Measurements from ENCODE around the gene ATG10. TPM values are rescaled to one million over a fixed set of nuclear protein-coding genes. Genes with fewer than 3 reads are reported as not detected.

Gene ATG10
- total and polyA plus RNA-seq, 2 donors (not counting 1 experiment from before 2014, with no cell fraction given): 1.6 to 11.6 TPM

DNA sequence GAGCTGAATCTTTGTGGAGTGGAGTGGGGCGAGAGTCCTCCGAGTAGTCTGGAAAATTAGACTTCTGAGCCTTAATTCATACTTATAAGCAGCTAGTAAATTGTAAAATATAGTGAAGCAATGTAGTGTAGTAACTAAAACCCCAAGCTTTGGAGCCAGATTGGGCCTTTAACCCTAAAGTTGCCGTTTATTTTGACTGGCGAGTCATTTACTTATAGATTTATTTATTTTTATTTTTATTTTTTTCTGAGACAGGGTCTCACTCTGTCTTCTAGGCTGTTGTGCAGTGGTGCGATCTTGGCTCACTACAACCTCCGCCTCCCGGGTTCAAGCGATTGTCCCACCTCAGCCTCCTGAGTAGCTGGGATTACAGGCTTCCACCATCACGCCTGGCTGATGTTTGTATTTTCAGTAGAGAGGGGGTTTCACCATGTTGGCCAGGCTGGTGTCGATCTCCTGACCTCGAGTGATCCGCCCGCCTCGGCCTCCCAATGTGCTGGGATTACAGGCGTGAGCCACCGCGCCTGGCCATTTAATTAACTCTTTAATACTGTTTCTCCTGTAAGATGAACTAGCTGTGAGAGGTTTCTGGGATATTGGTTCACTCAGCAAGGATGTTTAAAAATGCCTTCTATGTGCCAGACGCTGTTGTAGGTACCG lies 307.0 kb downstream of the ATG10 start:
- H3K4me1 ChIP-seq (ENCODE audit: control insufficient read depth in 2 of 2, insufficient read depth in 2 of 2, low read length in 2 of 2): peaks cover 22% of the 10 kb centered on the region in 2 donors
- peak overlapping the region; percentile 94 for H3K27ac Mint-ChIP-seq
- ATAC-seq (ENCODE audit: low read depth) (no peak), DNase-seq (no peak)
- peaks cover 6% of the 10 kb centered on the region for H4K20me1 ChIP-seq (ENCODE audit: control insufficient read depth, insufficient read depth, low read length, poor library complexity, severe bottlenecking)
- WGBS (ENCODE audit: insufficient coverage): 75% methylated on average over 4 of the region's 19 CpGs
- no peaks in the 10 kb centered on the region for H3K27me3 ChIP-seq (replicated peaks in 1 of 4; ENCODE audit: control extremely low read depth in 1 of 4, control insufficient read depth in 3 of 4, insufficient read depth in 4 of 4, low read length in 3 of 4)
- peak overlapping the region; percentile 82 for H2AFZ ChIP-seq (ENCODE audit: insufficient read depth, low read depth, low read length, poor library complexity, severe bottlenecking)
- peaks cover 28% of the 10 kb centered on the region for H3K79me2 ChIP-seq (ENCODE audit: control insufficient read depth, insufficient read depth, low read length)
- TF ChIP-seq, protein P1, sequence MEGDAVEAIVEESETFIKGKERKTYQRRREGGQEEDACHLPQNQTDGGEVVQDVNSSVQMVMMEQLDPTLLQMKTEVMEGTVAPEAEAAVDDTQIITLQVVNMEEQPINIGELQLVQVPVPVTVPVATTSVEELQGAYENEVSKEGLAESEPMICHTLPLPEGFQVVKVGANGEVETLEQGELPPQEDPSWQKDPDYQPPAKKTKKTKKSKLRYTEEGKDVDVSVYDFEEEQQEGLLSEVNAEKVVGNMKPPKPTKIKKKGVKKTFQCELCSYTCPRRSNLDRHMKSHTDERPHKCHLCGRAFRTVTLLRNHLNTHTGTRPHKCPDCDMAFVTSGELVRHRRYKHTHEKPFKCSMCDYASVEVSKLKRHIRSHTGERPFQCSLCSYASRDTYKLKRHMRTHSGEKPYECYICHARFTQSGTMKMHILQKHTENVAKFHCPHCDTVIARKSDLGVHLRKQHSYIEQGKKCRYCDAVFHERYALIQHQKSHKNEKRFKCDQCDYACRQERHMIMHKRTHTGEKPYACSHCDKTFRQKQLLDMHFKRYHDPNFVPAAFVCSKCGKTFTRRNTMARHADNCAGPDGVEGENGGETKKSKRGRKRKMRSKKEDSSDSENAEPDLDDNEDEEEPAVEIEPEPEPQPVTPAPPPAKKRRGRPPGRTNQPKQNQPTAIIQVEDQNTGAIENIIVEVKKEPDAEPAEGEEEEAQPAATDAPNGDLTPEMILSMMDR (IDR thresholded peaks at IDR 0.05): no peak
- no peak for TF ChIP-seq EZH2 (IDR thresholded peaks at IDR 0.05; ENCODE audit: borderline replicate concordance, insufficient read depth, low read depth, low read length, poor library complexity, severe bottlenecking)
- POLR2A ChIA-PET: interaction anchor here (0.6 to 1.0 kb wide), 3 partner anchors 391 to 1045 kb away, joined by 3 to 9 read pairs (median 4); no protein-coding TSS in a partner anchor
- H3K9me3 ChIP-seq (ENCODE audit: control extremely low read depth in 1 of 3, control insufficient read depth in 2 of 3, insufficient read depth in 1 of 3, low read length in 2 of 3): no peaks in the 10 kb centered on the region
- H3K27me3 Mint-ChIP-seq: no peaks in the 10 kb centered on the region
- intact Hi-C loops (cut with micrococcal nuclease): loop anchor here (1.0 to 10.0 kb wide), 6 partner anchors 112 to 1627 kb away; partner anchors contain the start of genes DHFR and MSH3
- peak overlapping the region; percentile 91 for H3K4me3 Mint-ChIP-seq
- H3K9ac ChIP-seq (ENCODE audit: low read length): peak overlapping the region; percentile 94
- H3K9me3 Mint-ChIP-seq (ENCODE audit: insufficient read depth): no peaks in the 10 kb centered on the region
- peak overlapping the region; percentile 82 for H3K4me2 ChIP-seq (replicated peaks; ENCODE audit: low read depth, low read length, poor library complexity, severe bottlenecking)
- H3K36me3 ChIP-seq (replicated peaks in 1 of 2; ENCODE audit: control extremely low read depth in 1 of 2, control insufficient read depth in 1 of 2, extremely low read depth in 1 of 2, insufficient read depth in 2 of 2, low read length in 1 of 2): peaks cover 5 to 29% of the 10 kb centered on the region in 2 experiments
- CTCF ChIA-PET: interaction anchor here (1.1 to 1.8 kb wide), 3 partner anchors 20 to 980 kb away, joined by 4 to 7 read pairs (median 4); partner anchors contain the start of gene ZCCHC9
- H3K4me1 Mint-ChIP-seq: peaks cover 32% of the 10 kb centered on the region
- peak overlapping the region; percentile 82 to 89 for H3K27ac ChIP-seq (ENCODE audit: low read length in 2 of 2)
- peak overlapping the region; percentile 80 to 98 (median 89) for H3K4me3 ChIP-seq (ENCODE audit: control extremely low read depth in 1 of 5, extremely low read depth in 1 of 5, insufficient read depth in 1 of 5, low read depth in 2 of 5, low read length in 4 of 5)

DNA sequence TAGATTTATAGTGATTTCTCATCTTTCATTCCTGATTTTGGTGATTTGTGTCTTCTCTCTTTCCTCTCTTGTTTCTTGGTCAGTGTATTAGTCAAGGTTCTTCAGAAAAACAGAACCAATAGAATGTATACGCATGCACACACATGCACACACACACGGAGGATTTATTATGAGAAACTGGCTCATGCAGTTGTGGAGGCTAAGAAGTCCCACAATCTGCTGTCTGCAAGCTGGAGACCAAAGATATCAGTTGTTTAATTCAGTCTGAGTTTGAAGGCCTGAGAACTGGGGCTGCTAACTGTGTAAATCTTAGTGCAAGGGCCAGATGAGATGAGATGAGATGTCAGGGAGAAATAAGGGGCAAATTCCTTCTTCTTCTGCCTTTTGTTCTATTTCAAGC lies 312.1 kb downstream of the ATG10 start:
- Histone ChIP-seq H3K27ac (ENCODE audit: low read length in 2 of 2) (no peak overlapping the region), H3K4me1 (ENCODE audit: control insufficient read depth in 2 of 2, insufficient read depth in 2 of 2, low read length in 2 of 2) (peaks cover 4% of the 10 kb centered on the region in 2 donors), H2AFZ (ENCODE audit: insufficient read depth, low read depth, low read length, poor library complexity, severe bottlenecking) (no peak overlapping the region), H3K79me2 (ENCODE audit: control insufficient read depth, insufficient read depth, low read length) (no peaks in the 10 kb centered on the region), H3K4me3 (ENCODE audit: control extremely low read depth in 1 of 5, extremely low read depth in 1 of 5, insufficient read depth in 1 of 5, low read depth in 2 of 5, low read length in 4 of 5) (no peak overlapping the region), H3K27me3 (replicated peaks in 1 of 4; ENCODE audit: control extremely low read depth in 1 of 4, control insufficient read depth in 3 of 4, insufficient read depth in 4 of 4, low read length in 3 of 4) (no peaks in the 10 kb centered on the region), H3K36me3 (replicated peaks in 1 of 2; ENCODE audit: control extremely low read depth in 1 of 2, control insufficient read depth in 1 of 2, extremely low read depth in 1 of 2, insufficient read depth in 2 of 2, low read length in 1 of 2) (no peaks in the 10 kb centered on the region), H3K9me3 (ENCODE audit: control extremely low read depth in 1 of 3, control insufficient read depth in 2 of 3, insufficient read depth in 1 of 3, low read length in 2 of 3) (no peaks in the 10 kb centered on the region), H3K9ac (ENCODE audit: low read length) (no peak overlapping the region), H3K4me2 (replicated peaks; ENCODE audit: low read depth, low read length, poor library complexity, severe bottlenecking) (no peak overlapping the region), H4K20me1 (ENCODE audit: control insufficient read depth, insufficient read depth, low read length, poor library complexity, severe bottlenecking) (no peaks in the 10 kb centered on the region)
- POLR2A ChIA-PET: no interaction called here
- CTCF ChIA-PET: interaction anchor here (0.7 kb wide), 1 partner anchor 12 kb away, joined by 3 read pairs; no protein-coding TSS in a partner anchor
- Mint-ChIP-seq H3K27ac (no peak overlapping the region), H3K9me3 (ENCODE audit: insufficient read depth) (no peaks in the 10 kb centered on the region), H3K27me3 (no peaks in the 10 kb centered on the region), H3K4me1 (peaks cover 3% of the 10 kb centered on the region), H3K4me3 (no peak overlapping the region)
- no peak for ATAC-seq (ENCODE audit: low read depth)
- DNase-seq: no peak
- WGBS (ENCODE audit: insufficient coverage): 86% methylated on average over 1 of the region's 2 CpGs
- TF ChIP-seq, protein P1 (IDR thresholded peaks at IDR 0.05): no peak
- TF ChIP-seq EZH2 (IDR thresholded peaks at IDR 0.05; ENCODE audit: borderline replicate concordance, insufficient read depth, low read depth, low read length, poor library complexity, severe bottlenecking): no peak
- intact Hi-C loops (cut with micrococcal nuclease): no loop called here
